HepG2 (cell line): ENCODE measurements around the gene A2ML1. TPM values are rescaled to one million over a fixed set of nuclear protein-coding genes. Genes with fewer than 3 reads are reported as not detected.

Source experiments
- ATAC-seq: fragments of 200-7000 bp; cut with Tn5 transposase; 3 replicates; pipeline ENCODE4 v1.9.1; 2020; ENCODE audit warnings: mild to moderate bottlenecking, moderate library complexity
- BruUV-seq: library from RNA; stranded (reverse); fragments of 400-500 nt; replicated peaks from 2 replicates; lab custom pipeline; 2021; lab: Mats Ljungman, UMichigan
- CTCF ChIA-PET: fragments of 300-600 bp; formaldehyde crosslinking; extraction: SDS; loops from one replicate; lab custom pipeline; 2021; ENCODE audit warnings: low total read pairs, inconsistent platforms, low intra/inter-chr PET ratio; lab: Yijun Ruan, JAX
- POLR2A ChIA-PET: fragments of 350-600 bp; sonication (Branson Sonifier 250); formaldehyde crosslinking; loops from one replicate; lab custom pipeline; 2020; ENCODE audit warnings: antibody characterized with exemption, inconsistent platforms; lab: Yijun Ruan, JAX
- DNase-seq: peaks from one replicate; pipeline ENCODE4 v3.0.0-alpha.2; 2015; ENCODE audit warnings: low spot score
- FAIRE-seq: peaks from 3 replicates; lab custom pipeline; 2011; peaks lifted over from hg19 to GRCh38; lab: Jason Lieb, UNC
- H2AFZ ChIP-seq: one replicate; pipeline ENCODE4 v1.6.1; 2011; ENCODE audit warnings: low read length, inconsistent platforms
- H3K27ac ChIP-seq: fragments of 300-600 bp; 3 replicates; pipeline ENCODE4 v1.8.0; 2011; ENCODE audit warnings: mixed run types, mild to moderate bottlenecking, mixed read lengths, low read length, inconsistent platforms; ENCODE audit not compliant: insufficient read depth; ENCODE audit errors: extremely low read length
- H3K27me3 ChIP-seq, 2 experiments: fragments of 200-600 bp in 1 of 2; 2 replicates in 1 of 2; 3 replicates in 1 of 2; pipeline versions ENCODE4 v1.6.0 to v1.8.0; 2011; ENCODE audit warnings: low read length in 2 of 2, mild to moderate bottlenecking in 2 of 2, moderate library complexity in 2 of 2, inconsistent platforms in 1 of 2; ENCODE audit not compliant: insufficient read depth in 2 of 2, control insufficient read depth in 1 of 2
- H3K36me3 ChIP-seq, 2 experiments: fragments of 200-600 bp in 1 of 2; replicated peaks in 1 of 2; 2 replicates in 1 of 2; 3 replicates in 1 of 2; pipeline versions ENCODE4 v1.5.1 to v1.8.0; 2011; ENCODE audit warnings: low read length in 2 of 2, inconsistent platforms in 1 of 2; ENCODE audit not compliant: insufficient read depth in 2 of 2, control insufficient read depth in 1 of 2
- H3K4me1 ChIP-seq: 2 replicates; pipeline ENCODE4 v1.5.1; 2012; ENCODE audit warnings: low read length, inconsistent platforms; ENCODE audit not compliant: insufficient read depth
- H3K4me2 ChIP-seq: 2 replicates; pipeline ENCODE4 v1.6.0; 2011; ENCODE audit warnings: low read depth, low read length, inconsistent platforms
- H3K4me3 ChIP-seq, 3 experiments: fragments of 200-600 bp in 1 of 3; sonication (generic), shearing (Covaris generic) in 1 of 3; replicated peaks in 1 of 3; 2 replicates each; pipeline ENCODE4 v1.5.1; 2011 to 2016; ENCODE audit warnings: low read length in 3 of 3, inconsistent platforms in 2 of 3, low read depth in 2 of 3, mild to moderate bottlenecking in 2 of 3, control low read depth in 1 of 3, mixed read lengths in 1 of 3; ENCODE audit not compliant: insufficient read depth in 1 of 3
- H3K79me2 ChIP-seq: one replicate; pipeline ENCODE4 v1.6.1; 2011; ENCODE audit warnings: low read length, inconsistent platforms; ENCODE audit not compliant: insufficient read depth
- H3K9ac ChIP-seq: 2 replicates; pipeline ENCODE4 v1.6.0; 2011; ENCODE audit warnings: mild to moderate bottlenecking, low read depth, low read length, inconsistent platforms; ENCODE audit not compliant: insufficient read depth
- H3K9me3 ChIP-seq: 2 replicates; pipeline ENCODE4 v1.5.1; 2012; ENCODE audit warnings: mild to moderate bottlenecking, low read length
- H4K20me1 ChIP-seq: 2 replicates; pipeline ENCODE4 v1.6.0; 2011; ENCODE audit warnings: inconsistent platforms, mild to moderate bottlenecking, low read length, moderate library complexity; ENCODE audit not compliant: insufficient read depth
- MAFG ChIP-seq: sonication (generic); formaldehyde crosslinking; IDR thresholded peaks from 2 replicates; pipeline ENCODE4 v1.5.1; 2020; ENCODE audit warnings: mild to moderate bottlenecking, missing genetic modification reagents
- NR1H2 ChIP-seq: sonication (generic); formaldehyde crosslinking; IDR thresholded peaks from 2 replicates; pipeline ENCODE4 v1.8.1; 2022; ENCODE audit warnings: low read depth, missing genetic modification reagents, borderline replicate concordance
- RAD21 ChIP-seq: fragments of 450-650 bp; formaldehyde crosslinking; IDR thresholded peaks from 2 replicates; pipeline ENCODE4 v1.5.0; 2020; ENCODE audit warnings: mild to moderate bottlenecking
- SMARCC2 ChIP-seq: fragments of 450-650 bp; IDR thresholded peaks from 2 replicates; pipeline ENCODE4 v1.6.1; 2017; ENCODE audit warnings: antibody characterized with exemption, mild to moderate bottlenecking
- STAG1 ChIP-seq: sonication (generic); formaldehyde crosslinking; IDR thresholded peaks from 2 replicates; pipeline ENCODE4 v1.4.0; 2020; ENCODE audit warnings: missing genetic modification reagents
- ZNF562 ChIP-seq: sonication (generic); formaldehyde crosslinking; IDR thresholded peaks from 2 replicates; pipeline ENCODE4 v1.8.0; 2022; ENCODE audit warnings: missing genetic modification reagents, borderline replicate concordance
- WGBS: methylation state at CpG from one replicate; pipeline ENCODE4 v1.1.6; 2017; ENCODE audit warnings: low lambda C conversion rate; 5-methylcytosine and 5-hydroxymethylcytosine counted together
- in situ Hi-C: cut with HindIII; loops from 2 replicates; pipeline ENCODE4 v1.10.0; 2017; ENCODE audit warnings: low pct_unique_long_range_greater_than_20kb; ENCODE audit not compliant: extremely low pct_ligation_motif_present
- intact Hi-C: fragments of 100-400 bp; cut with micrococcal nuclease; formaldehyde crosslinking; loops from one replicate; pipeline ENCODE4 v1.10.0; 2022; ENCODE audit not compliant: unreplicated experiment
- polyA plus RNA-seq, 8 experiments: library from polyadenylated mRNA; depleted of rRNA in 3 of 8; stranded (reverse) in 7 of 8; unstranded in 1 of 8; fragments of >200 nt; fragmentation: Illumina TruSeq in 4 of 8; extraction: Trizol in 4 of 8; gene quantifications; 2 replicates each; pipeline versions ENCODE4 v1.2.1 to v1.2.3, GENCODE V29; 2011 to 2016; ENCODE audit warnings: low read depth in 4 of 8, missing spikeins in 1 of 8, mixed read lengths in 1 of 8; ENCODE audit not compliant: insufficient read depth in 1 of 8
- total RNA-seq, 5 experiments: library from RNA; depleted of rRNA; stranded (reverse); fragments of >200 nt; fragmentation: Illumina TruSeq; extraction: Trizol; gene quantifications; 2 replicates each; pipeline ENCODE4 v1.2.3, GENCODE V29; 2016; ENCODE audit warnings: low read depth in 1 of 5
- TF ChIP-seq, protein P1 (sequence below): sonication (generic); formaldehyde crosslinking; IDR thresholded peaks from 2 replicates; pipeline ENCODE4 v1.5.0; 2020; ENCODE audit warnings: mild to moderate bottlenecking, missing genetic modification reagents, moderate library complexity
- TF ChIP-seq, protein P2 (sequence below): sonication (generic); formaldehyde crosslinking; IDR thresholded peaks from 2 replicates; pipeline ENCODE4 v1.5.1; 2020; ENCODE audit warnings: missing genetic modification reagents, mild to moderate bottlenecking, borderline replicate concordance
- TF ChIP-seq, protein P3 (sequence below): sonication (generic); formaldehyde crosslinking; IDR thresholded peaks from 2 replicates; pipeline ENCODE4 v1.5.1; 2020; ENCODE audit warnings: mild to moderate bottlenecking, missing genetic modification reagents, borderline replicate concordance

A2ML1 gene
- total and polyA plus RNA-seq, 2 of the 13 experiments (the other 11 are each of a cell fraction or from before 2014, with no cell fraction given), result not detected

DNA sequence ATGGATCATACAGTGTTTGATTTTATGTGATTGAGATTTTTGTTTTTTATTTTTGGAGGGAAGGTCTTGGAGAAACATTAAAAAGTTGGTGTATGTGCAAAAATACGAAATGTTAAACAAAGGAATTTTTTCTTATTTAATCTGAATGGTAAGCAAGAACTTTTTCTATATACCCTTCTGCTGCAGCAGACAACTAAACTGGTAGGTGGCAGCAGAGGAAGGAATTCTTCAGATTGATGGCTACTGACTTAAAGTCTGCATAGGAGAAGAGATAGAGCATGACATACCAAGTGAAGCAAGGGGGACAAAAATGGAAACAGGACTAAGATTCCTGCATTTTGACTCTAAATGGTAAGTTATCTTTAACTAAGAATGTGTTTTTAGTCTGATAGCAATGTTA, 42.0 kb upstream of the A2ML1 start:
- FAIRE-seq, result peak; percentile 49
- no peaks in the 10 kb centered on the region for H3K36me3 ChIP-seq
- H3K27me3 ChIP-seq, result no peaks in the 10 kb centered on the region
- BruUV-seq, result no TSS peak
- ChIA-PET CTCF (interaction anchor here (1.6 kb wide), 1 partner anchor 110 kb away, joined by 4 read pairs; no protein-coding TSS in a partner anchor), POLR2A (no interaction called here)
- no peak overlapping the region for H2AFZ ChIP-seq
- H3K79me2 ChIP-seq, result no peaks in the 10 kb centered on the region
- no peak for TF ChIP-seq SMARCC2
- peak; percentile 49 for TF ChIP-seq STAG1
- TF ChIP-seq, protein P1, sequence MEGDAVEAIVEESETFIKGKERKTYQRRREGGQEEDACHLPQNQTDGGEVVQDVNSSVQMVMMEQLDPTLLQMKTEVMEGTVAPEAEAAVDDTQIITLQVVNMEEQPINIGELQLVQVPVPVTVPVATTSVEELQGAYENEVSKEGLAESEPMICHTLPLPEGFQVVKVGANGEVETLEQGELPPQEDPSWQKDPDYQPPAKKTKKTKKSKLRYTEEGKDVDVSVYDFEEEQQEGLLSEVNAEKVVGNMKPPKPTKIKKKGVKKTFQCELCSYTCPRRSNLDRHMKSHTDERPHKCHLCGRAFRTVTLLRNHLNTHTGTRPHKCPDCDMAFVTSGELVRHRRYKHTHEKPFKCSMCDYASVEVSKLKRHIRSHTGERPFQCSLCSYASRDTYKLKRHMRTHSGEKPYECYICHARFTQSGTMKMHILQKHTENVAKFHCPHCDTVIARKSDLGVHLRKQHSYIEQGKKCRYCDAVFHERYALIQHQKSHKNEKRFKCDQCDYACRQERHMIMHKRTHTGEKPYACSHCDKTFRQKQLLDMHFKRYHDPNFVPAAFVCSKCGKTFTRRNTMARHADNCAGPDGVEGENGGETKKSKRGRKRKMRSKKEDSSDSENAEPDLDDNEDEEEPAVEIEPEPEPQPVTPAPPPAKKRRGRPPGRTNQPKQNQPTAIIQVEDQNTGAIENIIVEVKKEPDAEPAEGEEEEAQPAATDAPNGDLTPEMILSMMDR (CRISPR knock-in tag), result 0 out of 2 replicates have a peak, but pooled peaks have one; percentile 15
- TF ChIP-seq, protein P2, sequence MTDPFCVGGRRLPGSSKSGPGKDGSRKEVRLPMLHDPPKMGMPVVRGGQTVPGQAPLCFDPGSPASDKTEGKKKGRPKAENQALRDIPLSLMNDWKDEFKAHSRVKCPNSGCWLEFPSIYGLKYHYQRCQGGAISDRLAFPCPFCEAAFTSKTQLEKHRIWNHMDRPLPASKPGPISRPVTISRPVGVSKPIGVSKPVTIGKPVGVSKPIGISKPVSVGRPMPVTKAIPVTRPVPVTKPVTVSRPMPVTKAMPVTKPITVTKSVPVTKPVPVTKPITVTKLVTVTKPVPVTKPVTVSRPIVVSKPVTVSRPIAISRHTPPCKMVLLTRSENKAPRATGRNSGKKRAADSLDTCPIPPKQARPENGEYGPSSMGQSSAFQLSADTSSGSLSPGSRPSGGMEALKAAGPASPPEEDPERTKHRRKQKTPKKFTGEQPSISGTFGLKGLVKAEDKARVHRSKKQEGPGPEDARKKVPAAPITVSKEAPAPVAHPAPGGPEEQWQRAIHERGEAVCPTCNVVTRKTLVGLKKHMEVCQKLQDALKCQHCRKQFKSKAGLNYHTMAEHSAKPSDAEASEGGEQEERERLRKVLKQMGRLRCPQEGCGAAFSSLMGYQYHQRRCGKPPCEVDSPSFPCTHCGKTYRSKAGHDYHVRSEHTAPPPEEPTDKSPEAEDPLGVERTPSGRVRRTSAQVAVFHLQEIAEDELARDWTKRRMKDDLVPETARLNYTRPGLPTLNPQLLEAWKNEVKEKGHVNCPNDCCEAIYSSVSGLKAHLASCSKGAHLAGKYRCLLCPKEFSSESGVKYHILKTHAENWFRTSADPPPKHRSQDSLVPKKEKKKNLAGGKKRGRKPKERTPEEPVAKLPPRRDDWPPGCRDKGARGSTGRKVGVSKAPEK, result no peak
- no peak for TF ChIP-seq RAD21 (CRISPR knock-in tag)
- no peak for TF ChIP-seq MAFG (CRISPR knock-in tag)
- TF ChIP-seq, protein P3, sequence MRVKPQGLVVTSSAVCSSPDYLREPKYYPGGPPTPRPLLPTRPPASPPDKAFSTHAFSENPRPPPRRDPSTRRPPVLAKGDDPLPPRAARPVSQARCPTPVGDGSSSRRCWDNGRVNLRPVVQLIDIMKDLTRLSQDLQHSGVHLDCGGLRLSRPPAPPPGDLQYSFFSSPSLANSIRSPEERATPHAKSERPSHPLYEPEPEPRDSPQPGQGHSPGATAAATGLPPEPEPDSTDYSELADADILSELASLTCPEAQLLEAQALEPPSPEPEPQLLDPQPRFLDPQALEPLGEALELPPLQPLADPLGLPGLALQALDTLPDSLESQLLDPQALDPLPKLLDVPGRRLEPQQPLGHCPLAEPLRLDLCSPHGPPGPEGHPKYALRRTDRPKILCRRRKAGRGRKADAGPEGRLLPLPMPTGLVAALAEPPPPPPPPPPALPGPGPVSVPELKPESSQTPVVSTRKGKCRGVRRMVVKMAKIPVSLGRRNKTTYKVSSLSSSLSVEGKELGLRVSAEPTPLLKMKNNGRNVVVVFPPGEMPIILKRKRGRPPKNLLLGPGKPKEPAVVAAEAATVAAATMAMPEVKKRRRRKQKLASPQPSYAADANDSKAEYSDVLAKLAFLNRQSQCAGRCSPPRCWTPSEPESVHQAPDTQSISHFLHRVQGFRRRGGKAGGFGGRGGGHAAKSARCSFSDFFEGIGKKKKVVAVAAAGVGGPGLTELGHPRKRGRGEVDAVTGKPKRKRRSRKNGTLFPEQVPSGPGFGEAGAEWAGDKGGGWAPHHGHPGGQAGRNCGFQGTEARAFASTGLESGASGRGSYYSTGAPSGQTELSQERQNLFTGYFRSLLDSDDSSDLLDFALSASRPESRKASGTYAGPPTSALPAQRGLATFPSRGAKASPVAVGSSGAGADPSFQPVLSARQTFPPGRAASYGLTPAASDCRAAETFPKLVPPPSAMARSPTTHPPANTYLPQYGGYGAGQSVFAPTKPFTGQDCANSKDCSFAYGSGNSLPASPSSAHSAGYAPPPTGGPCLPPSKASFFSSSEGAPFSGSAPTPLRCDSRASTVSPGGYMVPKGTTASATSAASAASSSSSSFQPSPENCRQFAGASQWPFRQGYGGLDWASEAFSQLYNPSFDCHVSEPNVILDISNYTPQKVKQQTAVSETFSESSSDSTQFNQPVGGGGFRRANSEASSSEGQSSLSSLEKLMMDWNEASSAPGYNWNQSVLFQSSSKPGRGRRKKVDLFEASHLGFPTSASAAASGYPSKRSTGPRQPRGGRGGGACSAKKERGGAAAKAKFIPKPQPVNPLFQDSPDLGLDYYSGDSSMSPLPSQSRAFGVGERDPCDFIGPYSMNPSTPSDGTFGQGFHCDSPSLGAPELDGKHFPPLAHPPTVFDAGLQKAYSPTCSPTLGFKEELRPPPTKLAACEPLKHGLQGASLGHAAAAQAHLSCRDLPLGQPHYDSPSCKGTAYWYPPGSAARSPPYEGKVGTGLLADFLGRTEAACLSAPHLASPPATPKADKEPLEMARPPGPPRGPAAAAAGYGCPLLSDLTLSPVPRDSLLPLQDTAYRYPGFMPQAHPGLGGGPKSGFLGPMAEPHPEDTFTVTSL (CRISPR knock-in tag), result no peak
- no peak for TF ChIP-seq ZNF562 (CRISPR knock-in tag)
- no peak for TF ChIP-seq NR1H2
- peak; percentile 16 for DNase-seq
- H3K4me3 ChIP-seq, result no peak overlapping the region
- 4% methylated on average over 1 of the region's 1 CpG for WGBS
- intact Hi-C loops, result loop anchor here (2.0 kb wide), 1 partner anchor 110 kb away; no protein-coding TSS in a partner anchor
- in situ Hi-C loops, result no loop called here
- peak; percentile 46; the same call in 1 of the 3 replicates for ATAC-seq
- no peaks in the 10 kb centered on the region for H3K9me3 ChIP-seq
- no peak overlapping the region for H3K27ac ChIP-seq
- H3K9ac ChIP-seq, result no peak overlapping the region
- H3K4me1 ChIP-seq, result no peaks in the 10 kb centered on the region
- no peaks in the 10 kb centered on the region for H4K20me1 ChIP-seq
- no peak overlapping the region for H3K4me2 ChIP-seq
